ENCODE results near the gene VWC2L.
A peak's percentile ranks its signal among the peaks of the same experiment; 100 is the strongest.

Gene VWC2L

GRCh38 chr2:214537929-214538328 is 127.1 kb downstream of the VWC2L start:
- Histone ChIP-seq H3K36me3 (ENCODE audit: control insufficient read depth in 1 of 2, insufficient read depth in 2 of 2, low read depth in 1 of 2, low read length in 2 of 2) (no peaks in the 10 kb centered on the region), H3K4me2 (ENCODE audit: low read length, poor library complexity, severe bottlenecking) (no peak overlapping the region), H4K91ac (ENCODE audit: low read length) (no peak overlapping the region), H2AFZ (ENCODE audit: low read depth, low read length) (no peak overlapping the region), H2BK5ac (ENCODE audit: low read depth, low read length, poor library complexity, severe bottlenecking) (no peak overlapping the region), H3K18ac (ENCODE audit: low read depth in 1 of 2, low read length in 2 of 2) (no peak overlapping the region), H4K8ac (ENCODE audit: low read length) (no peak overlapping the region), H3K23ac (ENCODE audit: low read length in 2 of 2) (no peak overlapping the region), H3K4me3 (ENCODE audit: insufficient read depth in 1 of 2, low read depth in 1 of 2, low read length in 2 of 2) (no peak overlapping the region), H2BK12ac (ENCODE audit: low read length in 2 of 2) (no peak overlapping the region), H2AK5ac (ENCODE audit: low read length, severe bottlenecking) (no peak overlapping the region), H3K27ac (ENCODE audit: low read length, poor library complexity, severe bottlenecking) (no peak overlapping the region), H3K9ac (ENCODE audit: low read length) (no peak overlapping the region), H2BK15ac (ENCODE audit: low read depth, poor library complexity, severe bottlenecking) (no peak overlapping the region), H3K9me3 (ENCODE audit: control insufficient read depth, low read length) (no peaks in the 10 kb centered on the region), H2BK120ac (ENCODE audit: low read depth, low read length) (no peak overlapping the region), H3K79me1 (replicated peaks; ENCODE audit: low read length, poor library complexity, severe bottlenecking) (no peaks in the 10 kb centered on the region), H3K4me1 (ENCODE audit: control insufficient read depth, insufficient read depth, low read depth, low read length) (peaks cover 4% of the 10 kb centered on the region), H3K4ac (ENCODE audit: low read depth in 1 of 2, low read length in 2 of 2) (no peak overlapping the region), H3K27me3 (ENCODE audit: control insufficient read depth in 1 of 2, insufficient read depth in 1 of 2, low read length in 2 of 2) (peaks cover 0 to 3% of the 10 kb centered on the region in 2 experiments), H3K14ac (ENCODE audit: low read length in 2 of 2) (no peak overlapping the region)
- no peak for DNase-seq
- WGBS = 87% methylated on average over 2 of the region's 3 CpGs

- H4K8ac ChIP-seq (ENCODE audit: low read length) = no peak overlapping the region
- H3K14ac ChIP-seq (ENCODE audit: low read length in 2 of 2) = peak overlapping the region in 1 of 2 experiments; percentile 31
- H2AFZ ChIP-seq (ENCODE audit: low read depth, low read length) = no peak overlapping the region
- no peak overlapping the region for H3K27ac ChIP-seq (ENCODE audit: low read length, poor library complexity, severe bottlenecking)
- peak overlapping the region in 1 of 2 experiments; percentile 68 for H3K18ac ChIP-seq (ENCODE audit: low read depth in 1 of 2, low read length in 2 of 2)
- no peaks in the 10 kb centered on the region for H3K79me1 ChIP-seq (replicated peaks; ENCODE audit: low read length, poor library complexity, severe bottlenecking)
- H3K27me3 ChIP-seq (ENCODE audit: control insufficient read depth in 1 of 2, insufficient read depth in 1 of 2, low read length in 2 of 2) = peaks cover 0 to 3% of the 10 kb centered on the region in 2 experiments
- peaks cover 4% of the 10 kb centered on the region for H3K4me1 ChIP-seq (ENCODE audit: control insufficient read depth, insufficient read depth, low read depth, low read length)
- H3K4me2 ChIP-seq (ENCODE audit: low read length, poor library complexity, severe bottlenecking) = no peak overlapping the region
- 96% methylated on average over 7 of the region's 7 CpGs for WGBS
- H3K9me3 ChIP-seq (ENCODE audit: control insufficient read depth, low read length) = no peaks in the 10 kb centered on the region
- no peak overlapping the region for H2BK15ac ChIP-seq (ENCODE audit: low read depth, poor library complexity, severe bottlenecking)
- no peak overlapping the region for H2BK12ac ChIP-seq (ENCODE audit: low read length in 2 of 2)
- H3K9ac ChIP-seq (ENCODE audit: low read length) = no peak overlapping the region
- no peaks in the 10 kb centered on the region for H3K36me3 ChIP-seq (ENCODE audit: control insufficient read depth in 1 of 2, insufficient read depth in 2 of 2, low read depth in 1 of 2, low read length in 2 of 2)
- H4K91ac ChIP-seq (ENCODE audit: low read length) = no peak overlapping the region
- no peak overlapping the region for H3K4ac ChIP-seq (ENCODE audit: low read depth in 1 of 2, low read length in 2 of 2)
- no peak overlapping the region for H2BK120ac ChIP-seq (ENCODE audit: low read depth, low read length)
- H3K23ac ChIP-seq (ENCODE audit: low read length in 2 of 2) = no peak overlapping the region
- H2BK5ac ChIP-seq (ENCODE audit: low read depth, low read length, poor library complexity, severe bottlenecking) = no peak overlapping the region
- H3K4me3 ChIP-seq (ENCODE audit: insufficient read depth in 1 of 2, low read depth in 1 of 2, low read length in 2 of 2) = no peak overlapping the region
- DNase-seq = no peak
- no peak overlapping the region for H2AK5ac ChIP-seq (ENCODE audit: low read length, severe bottlenecking)
Measured at GRCh38 chr2:214542295-214542694, 131.4 kb downstream of the VWC2L start.

DNA sequence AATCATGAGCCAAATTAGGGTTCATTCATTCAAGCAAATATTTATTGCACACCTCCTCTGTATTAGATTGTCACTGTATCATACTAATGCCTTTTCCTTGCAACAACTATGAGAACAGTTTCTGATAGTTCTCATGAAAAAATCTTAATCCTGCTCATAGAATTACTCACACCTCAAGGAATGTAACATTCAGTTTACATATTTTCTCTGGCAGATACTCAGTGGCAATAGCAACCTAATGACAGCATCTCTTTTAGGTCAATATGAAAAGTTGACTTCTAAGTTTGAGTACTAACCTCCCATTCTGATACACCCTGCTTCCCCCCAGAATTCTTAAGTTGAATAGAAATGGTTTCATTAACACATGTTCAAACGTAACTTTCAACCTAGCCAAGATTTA is 132.0 kb downstream of the VWC2L start:
- no CpG with 5 or more reads among the region's 1 CpG for WGBS
- Histone ChIP-seq H2BK12ac (ENCODE audit: low read length in 2 of 2) (no peak overlapping the region), H3K27me3 (ENCODE audit: control insufficient read depth in 1 of 2, insufficient read depth in 1 of 2, low read length in 2 of 2) (peaks cover 0 to 3% of the 10 kb centered on the region in 2 experiments), H3K4me3 (ENCODE audit: insufficient read depth in 1 of 2, low read depth in 1 of 2, low read length in 2 of 2) (no peak overlapping the region), H3K36me3 (ENCODE audit: control insufficient read depth in 1 of 2, insufficient read depth in 2 of 2, low read depth in 1 of 2, low read length in 2 of 2) (no peaks in the 10 kb centered on the region), H3K18ac (ENCODE audit: low read depth in 1 of 2, low read length in 2 of 2) (no peak overlapping the region), H2BK15ac (ENCODE audit: low read depth, poor library complexity, severe bottlenecking) (no peak overlapping the region), H3K4me1 (ENCODE audit: control insufficient read depth, insufficient read depth, low read depth, low read length) (peaks cover 4% of the 10 kb centered on the region), H2AK5ac (ENCODE audit: low read length, severe bottlenecking) (no peak overlapping the region), H3K9me3 (ENCODE audit: control insufficient read depth, low read length) (no peaks in the 10 kb centered on the region), H3K27ac (ENCODE audit: low read length, poor library complexity, severe bottlenecking) (no peak overlapping the region), H4K8ac (ENCODE audit: low read length) (no peak overlapping the region), H3K4me2 (ENCODE audit: low read length, poor library complexity, severe bottlenecking) (no peak overlapping the region), H2BK120ac (ENCODE audit: low read depth, low read length) (no peak overlapping the region), H2AFZ (ENCODE audit: low read depth, low read length) (no peak overlapping the region), H3K23ac (ENCODE audit: low read length in 2 of 2) (no peak overlapping the region), H2BK5ac (ENCODE audit: low read depth, low read length, poor library complexity, severe bottlenecking) (no peak overlapping the region), H3K9ac (ENCODE audit: low read length) (no peak overlapping the region), H3K4ac (ENCODE audit: low read depth in 1 of 2, low read length in 2 of 2) (no peak overlapping the region), H3K79me1 (replicated peaks; ENCODE audit: low read length, poor library complexity, severe bottlenecking) (no peaks in the 10 kb centered on the region), H4K91ac (ENCODE audit: low read length) (no peak overlapping the region), H3K14ac (ENCODE audit: low read length in 2 of 2) (no peak overlapping the region)
- DNase-seq = peak; percentile 24

- Histone ChIP-seq H2BK15ac (ENCODE audit: low read depth, poor library complexity, severe bottlenecking) (no peak overlapping the region), H3K27ac (ENCODE audit: low read length, poor library complexity, severe bottlenecking) (no peak overlapping the region), H3K9me3 (ENCODE audit: control insufficient read depth, low read length) (no peaks in the 10 kb centered on the region), H3K4ac (ENCODE audit: low read depth in 1 of 2, low read length in 2 of 2) (no peak overlapping the region), H3K18ac (ENCODE audit: low read depth in 1 of 2, low read length in 2 of 2) (no peak overlapping the region), H4K8ac (ENCODE audit: low read length) (no peak overlapping the region), H3K36me3 (ENCODE audit: control insufficient read depth in 1 of 2, insufficient read depth in 2 of 2, low read depth in 1 of 2, low read length in 2 of 2) (no peaks in the 10 kb centered on the region), H3K4me2 (ENCODE audit: low read length, poor library complexity, severe bottlenecking) (no peak overlapping the region), H2BK120ac (ENCODE audit: low read depth, low read length) (no peak overlapping the region), H3K9ac (ENCODE audit: low read length) (no peak overlapping the region), H2AK5ac (ENCODE audit: low read length, severe bottlenecking) (no peak overlapping the region), H3K4me3 (ENCODE audit: insufficient read depth in 1 of 2, low read depth in 1 of 2, low read length in 2 of 2) (no peak overlapping the region), H4K91ac (ENCODE audit: low read length) (no peak overlapping the region), H2AFZ (ENCODE audit: low read depth, low read length) (no peak overlapping the region), H3K14ac (ENCODE audit: low read length in 2 of 2) (no peak overlapping the region), H3K27me3 (ENCODE audit: control insufficient read depth in 1 of 2, insufficient read depth in 1 of 2, low read length in 2 of 2) (peaks cover 0 to 3% of the 10 kb centered on the region in 2 experiments), H3K79me1 (replicated peaks; ENCODE audit: low read length, poor library complexity, severe bottlenecking) (no peaks in the 10 kb centered on the region), H2BK12ac (ENCODE audit: low read length in 2 of 2) (no peak overlapping the region), H3K23ac (ENCODE audit: low read length in 2 of 2) (no peak overlapping the region), H3K4me1 (ENCODE audit: control insufficient read depth, insufficient read depth, low read depth, low read length) (peaks cover 4% of the 10 kb centered on the region), H2BK5ac (ENCODE audit: low read depth, low read length, poor library complexity, severe bottlenecking) (no peak overlapping the region)
- WGBS = 80% methylated on average over 1 of the region's 2 CpGs
- peak; percentile 37 for DNase-seq
Measured at GRCh38 chr2:214543386-214543955, 132.6 kb downstream of the VWC2L start.

Data from mesenchymal stem cell (in vitro differentiated cells and primary cell).